Jurkat, Clone E6-1 (cell line): ENCODE measurements around the gene LOXL3.
A peak's percentile ranks its signal among the peaks of the same experiment; 100 is the strongest.

Source experiments
- DNase-seq: peaks from one replicate; pipeline ENCODE4 v3.0.0-alpha.2; 2011; ENCODE audit warnings: low read depth, low spot score
- H3K4me3 ChIP-seq: 2 replicates; pipeline ENCODE4 v1.5.1; 2011; ENCODE audit warnings: mild to moderate bottlenecking, low read length, control low read depth, moderate library complexity

LOXL3 gene

GRCh38 chr2:74513605-74514367, 40.0 kb downstream of the LOXL3 start:
- DNase-seq: peak; percentile 79
- H3K4me3 ChIP-seq: peak overlapping the region; percentile 60

- H3K4me3 ChIP-seq: peak overlapping the region; percentile 60
- DNase-seq: no peak
Observed at GRCh38 chr2:74512744-74513604, 40.8 kb downstream of the LOXL3 start.

- no peak overlapping the region for H3K4me3 ChIP-seq
- DNase-seq: no peak
Observed at GRCh38 chr2:74511104-74511989, 42.4 kb downstream of the LOXL3 start.

- DNase-seq: no peak
- H3K4me3 ChIP-seq: no peak overlapping the region
Observed at GRCh38 chr2:74510272-74510671, 43.5 kb downstream of the LOXL3 start.

- H3K4me3 ChIP-seq: peak overlapping the region; percentile 90
- no peak for DNase-seq
Observed at GRCh38 chr2:74507926-74508520, 45.7 kb downstream of the LOXL3 start.

- peak within 1 kb of the TSS; percentile 90 for H3K4me3 ChIP-seq
- peak; percentile 98 for DNase-seq
Observed at GRCh38 chr2:74507145-74507925, 46.4 kb downstream of the LOXL3 start, which contains the start of gene PCGF1. Gene PCGF1, minus strand, starts transcription at chr2:74507695. Its CDS starts 27 bp downstream, at chr2:74507668.

GRCh38 chr2:74505448-74506246, 48.1 kb downstream of the LOXL3 start:
- H3K4me3 ChIP-seq: no peak overlapping the region
- DNase-seq: no peak

GRCh38 chr2:74504591-74504990, 49.2 kb downstream of the LOXL3 start:
- no peak for DNase-seq
- no peak overlapping the region for H3K4me3 ChIP-seq

GRCh38 chr2:74503506-74504475, 50.0 kb downstream of the LOXL3 start:
- DNase-seq: no peak
- no peak overlapping the region for H3K4me3 ChIP-seq

- no peak overlapping the region for H3K4me3 ChIP-seq
- DNase-seq: no peak
Observed at GRCh38 chr2:74502720-74503505, 50.8 kb downstream of the LOXL3 start.

GRCh38 chr2:74502147-74502719, 51.5 kb downstream of the LOXL3 start:
- H3K4me3 ChIP-seq: no peak overlapping the region
- no peak for DNase-seq

GRCh38 chr2:74501335-74502071, 52.2 kb downstream of the LOXL3 start:
- no peak overlapping the region for H3K4me3 ChIP-seq
- no peak for DNase-seq

GRCh38 chr2:74500578-74500946, 53.2 kb downstream of the LOXL3 start:
- no peak for DNase-seq
- no peak overlapping the region for H3K4me3 ChIP-seq

- no peak overlapping the region for H3K4me3 ChIP-seq
- DNase-seq: no peak
Observed at GRCh38 chr2:74499940-74500577, 53.7 kb downstream of the LOXL3 start.
